ENCODE results near the gene PACS1. TPM values are rescaled to one million over a fixed set of nuclear protein-coding genes. Genes with fewer than 3 reads are reported as not detected.
"Not testable (repeated sequence)": the region's sequence is repeated elsewhere in the genome, so short reads cannot be mapped to it uniquely, and the experiment has no call there.

PACS1 gene
- total RNA-seq, result 10 to 100 TPM; 22.4 to 83.9 (median 73.9) TPM
- polyA plus RNA-seq, result 10 to 100 TPM; 31.3 to 92.9 TPM
- long read RNA-seq, donor 1, partial matches to known transcripts, result 11 of 20 reads
- long read RNA-seq, donor 1, other reads (novel, unspliced or antisense), result 6 of 20 reads
- long read RNA-seq, donor 2, full-length matches to known transcripts, result 6 of 15 reads
- long read RNA-seq, donor 2, partial matches to known transcripts, result 9 of 15 reads
- long read RNA-seq, donor 2, other reads (novel, unspliced or antisense), result 0 of 15 reads
- long read RNA-seq, donor 3, full-length matches to known transcripts, result 73 of 104 reads
- long read RNA-seq, donor 3, partial matches to known transcripts, result 23 of 104 reads
- long read RNA-seq, donor 3, other reads (novel, unspliced or antisense), result 8 of 104 reads

DNA sequence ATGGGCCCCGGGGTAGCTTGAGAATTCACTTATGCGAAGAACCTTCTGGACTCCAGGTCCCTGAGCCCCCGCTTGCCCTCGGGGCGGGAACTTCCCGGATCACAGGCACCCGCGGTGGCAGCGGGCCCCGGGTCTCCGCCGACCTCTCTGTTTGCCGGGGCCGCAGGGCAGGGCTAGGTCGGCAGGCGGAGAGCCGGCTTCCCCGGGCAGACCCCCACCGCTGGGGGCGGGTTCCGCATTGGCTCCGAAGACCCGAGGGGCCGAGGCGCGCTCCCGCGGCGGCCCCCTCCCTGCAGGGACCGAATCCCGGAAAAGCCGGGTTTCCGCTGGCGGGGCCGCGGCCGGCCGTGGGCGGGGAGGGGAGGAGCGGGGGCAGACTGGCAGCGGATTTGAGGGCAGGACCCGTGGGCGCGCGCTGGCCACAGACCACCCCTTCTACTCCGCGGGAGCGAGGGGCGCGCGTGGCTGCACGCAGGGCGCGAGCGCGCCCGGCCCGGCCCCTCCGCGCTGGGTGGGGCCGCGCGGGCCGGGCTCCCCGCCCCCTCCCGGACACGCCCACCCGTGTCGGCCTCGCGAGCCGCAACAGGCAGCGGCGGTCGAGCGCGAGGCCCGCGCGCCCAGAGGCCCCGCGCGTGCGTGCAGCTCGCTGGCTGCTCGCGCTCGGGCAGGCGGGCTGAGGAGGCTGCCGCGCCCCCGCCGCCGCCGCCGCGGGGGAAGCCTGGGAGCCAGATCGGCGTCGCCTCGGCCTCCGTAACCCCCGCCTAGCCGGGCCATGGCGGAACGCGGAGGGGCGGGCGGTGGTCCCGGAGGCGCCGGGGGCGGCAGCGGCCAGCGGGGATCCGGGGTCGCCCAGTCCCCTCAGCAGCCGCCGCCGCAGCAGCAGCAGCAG is at the start of gene PACS1:
Gene PACS1, plus strand, starts transcription at position 558 of the 889 bp plus-strand sequence. Its CDS starts 215 bp downstream, at position 773.
- peak; percentile 70 to 86 (median 81) for DNase-seq
- Histone ChIP-seq H3K9me3 (no peaks in the 10 kb centered on the region), H3K27ac (peak within 1 kb of the TSS; percentile 85 to 86), H3K4me3 (peak within 1 kb of the TSS; percentile 58), H3K27me3 (no peaks in the 10 kb centered on the region), H3K4me1 (ENCODE audit: insufficient read depth) (peaks cover 12% of the 10 kb centered on the region), H3K36me3 (no peaks in the 10 kb centered on the region)
- no peak for TF ChIP-seq EP300 (IDR thresholded peaks at IDR 0.05)
- TF ChIP-seq, protein P1, sequence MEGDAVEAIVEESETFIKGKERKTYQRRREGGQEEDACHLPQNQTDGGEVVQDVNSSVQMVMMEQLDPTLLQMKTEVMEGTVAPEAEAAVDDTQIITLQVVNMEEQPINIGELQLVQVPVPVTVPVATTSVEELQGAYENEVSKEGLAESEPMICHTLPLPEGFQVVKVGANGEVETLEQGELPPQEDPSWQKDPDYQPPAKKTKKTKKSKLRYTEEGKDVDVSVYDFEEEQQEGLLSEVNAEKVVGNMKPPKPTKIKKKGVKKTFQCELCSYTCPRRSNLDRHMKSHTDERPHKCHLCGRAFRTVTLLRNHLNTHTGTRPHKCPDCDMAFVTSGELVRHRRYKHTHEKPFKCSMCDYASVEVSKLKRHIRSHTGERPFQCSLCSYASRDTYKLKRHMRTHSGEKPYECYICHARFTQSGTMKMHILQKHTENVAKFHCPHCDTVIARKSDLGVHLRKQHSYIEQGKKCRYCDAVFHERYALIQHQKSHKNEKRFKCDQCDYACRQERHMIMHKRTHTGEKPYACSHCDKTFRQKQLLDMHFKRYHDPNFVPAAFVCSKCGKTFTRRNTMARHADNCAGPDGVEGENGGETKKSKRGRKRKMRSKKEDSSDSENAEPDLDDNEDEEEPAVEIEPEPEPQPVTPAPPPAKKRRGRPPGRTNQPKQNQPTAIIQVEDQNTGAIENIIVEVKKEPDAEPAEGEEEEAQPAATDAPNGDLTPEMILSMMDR (IDR thresholded peaks at IDR 0.05), result peak in 2 of 3 donors; percentile 32 to 43
- peak; percentile 28 for TF ChIP-seq POLR2A (IDR thresholded peaks at IDR 0.05)
- WGBS, 3 donors, result 0 to 1% (median 1%) methylated on average over 40 to 120 of the region's 120 CpGs
- intact Hi-C loops (cut with DNase I), result loop anchor here in 1 of 4 donors (10.0 kb wide), 1 partner anchor 1785 kb away; the partner anchor contains the start of genes BAD and GPR137

DNA sequence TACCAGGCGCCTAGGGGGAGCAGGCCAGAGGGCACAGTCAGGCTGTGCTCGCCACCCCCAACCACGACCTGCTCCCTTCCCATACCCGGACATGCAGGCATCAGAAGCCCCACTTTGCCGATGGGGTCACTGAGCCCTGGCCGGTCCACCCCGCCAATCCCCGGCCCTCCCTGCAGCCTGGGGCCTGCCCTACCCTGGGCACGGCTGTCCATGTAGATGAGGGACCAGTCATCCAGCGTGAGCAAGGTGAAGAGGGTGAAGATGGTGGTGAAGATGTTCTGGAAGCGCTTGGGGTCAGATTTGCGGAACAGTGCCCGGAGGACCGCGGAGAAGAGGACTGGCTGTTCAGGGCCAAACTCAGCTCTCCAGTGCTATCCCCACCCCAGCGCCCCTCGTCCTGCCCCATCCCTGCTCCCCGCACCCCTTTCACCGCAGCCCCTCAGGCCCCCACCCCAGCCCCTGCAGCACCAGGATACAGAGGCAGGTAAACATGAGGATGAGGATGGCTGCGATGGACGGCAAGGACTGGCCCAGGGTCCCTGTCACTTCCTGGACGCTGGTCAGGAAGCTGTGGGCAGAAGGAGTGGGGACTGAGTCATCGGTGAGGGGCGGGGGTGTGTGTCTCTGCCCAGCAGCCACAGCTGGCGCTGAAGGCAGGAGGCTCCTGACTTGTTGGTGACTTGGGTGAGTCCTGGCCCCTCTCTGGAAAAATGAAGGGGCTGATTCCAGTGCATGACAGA is 49.3 kb upstream of the PACS1 start:
- H3K36me3 ChIP-seq, result no peaks in the 10 kb centered on the region
- TF ChIP-seq EP300 (IDR thresholded peaks at IDR 0.05), result no peak
- TF ChIP-seq POLR2A (IDR thresholded peaks at IDR 0.05), result no peak
- TF ChIP-seq, protein P1 (IDR thresholded peaks at IDR 0.05), result no peak
- 81 to 83% (median 81%) methylated on average over 25 of the region's 25 CpGs for WGBS, 3 donors
- no peaks in the 10 kb centered on the region for H3K4me1 ChIP-seq (ENCODE audit: insufficient read depth)
- H3K27ac ChIP-seq, result no peak overlapping the region
- H3K27me3 ChIP-seq, result no peaks in the 10 kb centered on the region
- H3K9me3 ChIP-seq, result no peaks in the 10 kb centered on the region
- intact Hi-C loops (cut with DNase I), result no loop called here
- no peak for DNase-seq
- H3K4me3 ChIP-seq, result no peak overlapping the region

DNA sequence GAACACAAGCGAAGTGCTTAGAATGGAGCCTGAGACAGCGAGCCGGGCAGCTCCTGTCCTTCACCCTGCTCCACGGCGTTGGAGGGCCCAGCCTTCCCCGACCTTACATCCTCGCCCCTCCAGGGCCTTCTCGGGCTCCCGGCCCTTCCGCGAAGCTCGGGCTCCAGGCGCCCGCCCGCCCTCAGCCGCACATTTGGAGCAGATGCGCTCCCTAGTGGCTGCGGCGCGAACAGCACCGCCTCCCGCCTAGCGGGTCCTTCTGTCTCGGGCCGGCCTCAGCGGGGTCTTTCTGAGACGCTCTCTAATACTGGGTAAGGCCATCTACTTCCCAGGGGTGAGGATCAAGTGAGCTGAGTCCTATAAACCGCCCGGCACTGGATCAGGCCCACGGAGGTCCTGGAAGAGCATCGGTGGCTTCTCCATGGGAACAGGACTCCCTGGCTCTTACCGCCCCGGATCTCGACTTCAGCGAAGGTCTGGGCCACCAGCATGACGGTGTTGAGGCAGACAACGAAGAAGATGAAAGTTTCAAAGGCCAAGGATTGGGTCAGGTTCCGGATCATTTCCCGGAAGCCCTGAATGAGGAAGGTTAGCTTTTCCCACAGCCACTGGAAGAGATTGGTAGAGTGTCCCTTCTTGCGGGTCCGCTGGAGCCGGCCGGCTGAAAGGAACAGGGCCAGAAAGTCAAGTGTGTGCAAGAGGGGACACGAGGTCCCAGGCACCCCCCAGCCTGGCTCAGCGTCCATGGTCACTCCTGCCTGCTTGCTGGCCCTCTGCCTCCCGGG is 47.5 kb upstream of the PACS1 start:
- H3K9me3 ChIP-seq, result no peaks in the 10 kb centered on the region
- intact Hi-C loops (cut with DNase I), result no loop called here
- H3K4me3 ChIP-seq, result no peak overlapping the region
- H3K4me1 ChIP-seq (ENCODE audit: insufficient read depth), result no peaks in the 10 kb centered on the region
- no peak overlapping the region for H3K27ac ChIP-seq
- 15 to 21% (median 15%) methylated on average over 46 of the region's 46 CpGs for WGBS, 3 donors
- H3K27me3 ChIP-seq, result no peaks in the 10 kb centered on the region
- DNase-seq, result peak; percentile 50 to 84 (median 70)
- no peaks in the 10 kb centered on the region for H3K36me3 ChIP-seq
- TF ChIP-seq, protein P1 (IDR thresholded peaks at IDR 0.05), result peak; percentile 80 to 90 (median 80)
- TF ChIP-seq EP300 (IDR thresholded peaks at IDR 0.05), result no peak

DNA sequence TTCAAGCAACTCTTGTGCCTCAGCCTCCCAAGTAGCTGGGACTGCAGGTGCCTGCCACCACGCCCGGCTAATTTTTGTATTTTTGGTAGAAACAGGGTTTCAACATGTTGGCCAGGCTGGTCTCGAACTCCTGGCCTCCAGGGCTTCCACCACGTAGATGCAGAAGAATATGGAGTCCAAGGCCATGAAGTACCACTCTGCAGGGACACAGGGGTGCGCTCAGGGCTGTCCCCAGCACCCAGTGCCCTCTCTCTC is 47.0 kb upstream of the PACS1 start:
- intact Hi-C loops (cut with DNase I); H3K9me3 ChIP-seq; H3K36me3 ChIP-seq; H3K4me1 ChIP-seq (ENCODE audit: insufficient read depth); H3K4me3 ChIP-seq; H3K27ac ChIP-seq; H3K27me3 ChIP-seq; DNase-seq: not testable (repeated sequence)
- 68 to 84% (median 83%) methylated on average over 5 of the region's 5 CpGs for WGBS, 3 donors

All from ovary (tissue), 10 donors.